LNCAP (cell line): ENCODE measurements around the gene MATN4.

Experiments used
- CTCF ChIP-seq: fragments of 450-650 bp; IDR thresholded peaks from 2 replicates; pipeline ENCODE4 v1.5.1; 2017; ENCODE audit warnings: mild to moderate bottlenecking

Gene MATN4

GRCh38 chr20:45275338-45275737 is 32.8 kb downstream of the MATN4 start:
- TF ChIP-seq CTCF = no peak

GRCh38 chr20:45269754-45270270 is 38.3 kb downstream of the MATN4 start:
- no peak for TF ChIP-seq CTCF

GRCh38 chr20:45269056-45269455 is 39.0 kb downstream of the MATN4 start:
- TF ChIP-seq CTCF = no peak

GRCh38 chr20:45268531-45268930 is 39.6 kb downstream of the MATN4 start:
- TF ChIP-seq CTCF = no peak

- TF ChIP-seq CTCF = no peak
These were observed 41.1 kb downstream of the MATN4 start for GRCh38 chr20:45266977-45267376.

GRCh38 chr20:45263556-45264266 is 44.4 kb downstream of the MATN4 start:
- no peak for TF ChIP-seq CTCF

GRCh38 chr20:45258664-45259063 is 49.4 kb downstream of the MATN4 start:
- no peak for TF ChIP-seq CTCF
